ENCODE measurements around the gene ZDHHC11B.

- TF ChIP-seq CTCF (IDR thresholded peaks at IDR 0.05) (no peak), POLR2AphosphoS5 (IDR thresholded peaks at IDR 0.05) (no peak), POLR2A (IDR thresholded peaks at IDR 0.05) (no peak)
Observed at GRCh38 chr5:664994-665360, 119.6 kb downstream of the ZDHHC11B start.
